PC-3 (cell line): ENCODE measurements around the gene GJC1.

Experiments used
- EZH2 ChIP-seq: fragments of 300-600 bp; sonication (generic); IDR thresholded peaks from one replicate; pipeline ENCODE4 v1.6.1; 2017; ENCODE audit warnings: antibody characterized with exemption, mild to moderate bottlenecking, low read length; ENCODE audit not compliant: unreplicated experiment
- EZH2phosphoT487 ChIP-seq: fragments of 300-600 bp; sonication (generic); IDR thresholded peaks from 2 replicates; pipeline ENCODE4 v1.6.1; 2018; ENCODE audit warnings: mild to moderate bottlenecking, antibody characterized with exemption, low read length, borderline replicate concordance
- TF ChIP-seq, protein P1 (sequence below): fragments of 300-600 bp; sonication (generic); conservative IDR thresholded peaks from 2 replicates; pipeline ENCODE4 v1.5.1; 2017; ENCODE audit warnings: antibody characterized with exemption, low read depth, mild to moderate bottlenecking, low read length

DNA sequence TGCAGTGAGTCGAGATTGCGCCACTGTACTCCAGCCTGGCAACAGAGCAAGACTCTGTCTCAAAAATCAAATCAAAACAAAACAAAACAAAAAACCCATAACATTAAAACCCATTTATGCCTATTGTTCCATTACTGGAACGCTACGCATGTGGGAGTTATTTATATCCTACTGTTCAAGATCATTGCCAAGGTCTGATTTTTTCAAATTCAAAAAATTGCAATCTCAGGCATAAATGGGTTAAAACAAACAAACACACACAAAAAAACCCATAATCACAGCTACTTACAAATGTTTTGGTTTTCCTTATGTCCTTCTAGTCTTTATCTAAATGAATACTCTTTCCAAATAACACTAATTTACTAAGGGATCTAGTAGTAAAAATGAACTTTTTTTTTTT lies 17.8 kb downstream of the GJC1 start:
- TF ChIP-seq EZH2phosphoT487 (no peak), EZH2 (no peak)
- TF ChIP-seq, protein P1, sequence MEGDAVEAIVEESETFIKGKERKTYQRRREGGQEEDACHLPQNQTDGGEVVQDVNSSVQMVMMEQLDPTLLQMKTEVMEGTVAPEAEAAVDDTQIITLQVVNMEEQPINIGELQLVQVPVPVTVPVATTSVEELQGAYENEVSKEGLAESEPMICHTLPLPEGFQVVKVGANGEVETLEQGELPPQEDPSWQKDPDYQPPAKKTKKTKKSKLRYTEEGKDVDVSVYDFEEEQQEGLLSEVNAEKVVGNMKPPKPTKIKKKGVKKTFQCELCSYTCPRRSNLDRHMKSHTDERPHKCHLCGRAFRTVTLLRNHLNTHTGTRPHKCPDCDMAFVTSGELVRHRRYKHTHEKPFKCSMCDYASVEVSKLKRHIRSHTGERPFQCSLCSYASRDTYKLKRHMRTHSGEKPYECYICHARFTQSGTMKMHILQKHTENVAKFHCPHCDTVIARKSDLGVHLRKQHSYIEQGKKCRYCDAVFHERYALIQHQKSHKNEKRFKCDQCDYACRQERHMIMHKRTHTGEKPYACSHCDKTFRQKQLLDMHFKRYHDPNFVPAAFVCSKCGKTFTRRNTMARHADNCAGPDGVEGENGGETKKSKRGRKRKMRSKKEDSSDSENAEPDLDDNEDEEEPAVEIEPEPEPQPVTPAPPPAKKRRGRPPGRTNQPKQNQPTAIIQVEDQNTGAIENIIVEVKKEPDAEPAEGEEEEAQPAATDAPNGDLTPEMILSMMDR: no peak
